Loucy (cell line): ENCODE data around the gene SYNM.
A peak's percentile ranks its signal among the peaks of the same experiment; 100 is the strongest.

Source experiments
- H2AFZ ChIP-seq: fragments of 200-600 bp; sonication (generic); 2 replicates; pipeline ENCODE4 v1.6.0; 2016; ENCODE audit warnings: antibody characterized with exemption, mild to moderate bottlenecking, low read length, moderate library complexity
- H3F3A ChIP-seq: fragments of 200-600 bp; 2 replicates; pipeline ENCODE4 v1.6.0; 2016; ENCODE audit warnings: antibody characterized with exemption, low read depth, mild to moderate bottlenecking
- H3K27me3 ChIP-seq: fragments of 200-600 bp; sonication (generic); 2 replicates; pipeline ENCODE4 v1.6.1; 2014; ENCODE audit warnings: low read length, mild to moderate bottlenecking; ENCODE audit not compliant: insufficient read depth, poor library complexity, severe bottlenecking
- H3K36me3 ChIP-seq: fragments of 200-600 bp; sonication (generic); 2 replicates; pipeline ENCODE4 v1.6.1; 2016; ENCODE audit warnings: low read length; ENCODE audit not compliant: insufficient read depth
- H3K4me1 ChIP-seq: fragments of 200-600 bp; sonication (generic); 2 replicates; pipeline ENCODE4 v1.5.1; 2014; ENCODE audit warnings: low read length, mild to moderate bottlenecking; ENCODE audit not compliant: insufficient read depth, poor library complexity, severe bottlenecking
- H3K4me2 ChIP-seq: fragments of 200-600 bp; sonication (generic); 2 replicates; pipeline ENCODE4 v1.6.0; 2014; ENCODE audit warnings: antibody characterized with exemption, low read length, low read depth, mild to moderate bottlenecking; ENCODE audit not compliant: poor library complexity, severe bottlenecking
- H3K4me3 ChIP-seq: fragments of 200-600 bp; sonication (generic); 2 replicates; pipeline ENCODE4 v1.5.1; 2014; ENCODE audit warnings: low read length, mild to moderate bottlenecking, mixed read lengths; ENCODE audit not compliant: poor library complexity, severe bottlenecking
- H3K79me2 ChIP-seq: fragments of 200-600 bp; sonication (generic); 2 replicates; pipeline ENCODE4 v1.6.1; 2014; ENCODE audit warnings: low read length; ENCODE audit not compliant: insufficient read depth
- H3K9ac ChIP-seq: fragments of 200-600 bp; sonication (generic); 2 replicates; pipeline ENCODE4 v1.6.0; 2014; ENCODE audit warnings: mild to moderate bottlenecking, low read depth, low read length, moderate library complexity; ENCODE audit not compliant: poor library complexity, severe bottlenecking
- H3K9me2 ChIP-seq: fragments of 200-600 bp; sonication (generic); replicated peaks from 2 replicates; pipeline ENCODE4 v1.6.1; 2016; ENCODE audit warnings: low read depth, low read length, mixed read lengths
- H3K9me3 ChIP-seq: fragments of 200-600 bp; sonication (generic); 2 replicates; pipeline ENCODE4 v1.6.1; 2014; ENCODE audit warnings: mild to moderate bottlenecking, antibody characterized with exemption, low read length, low read depth; ENCODE audit not compliant: insufficient read depth
- H4K20me1 ChIP-seq: fragments of 200-600 bp; sonication (generic); 2 replicates; pipeline ENCODE4 v1.6.0; 2014; ENCODE audit warnings: antibody characterized with exemption, low read length, mild to moderate bottlenecking; ENCODE audit not compliant: insufficient read depth, poor library complexity, severe bottlenecking
- EZH2phosphoT487 ChIP-seq: fragments of 200-600 bp; IDR thresholded peaks from 2 replicates; pipeline ENCODE4 v1.6.1; 2018; ENCODE audit warnings: antibody characterized with exemption, mild to moderate bottlenecking, moderate library complexity, borderline replicate concordance
- TF ChIP-seq, protein P1 (sequence below): fragments of 200-600 bp; sonication (generic); conservative IDR thresholded peaks from 2 replicates; pipeline ENCODE4 v1.5.1; 2014; ENCODE audit warnings: mild to moderate bottlenecking, antibody characterized with exemption, low read length

The SYNM gene

DNA sequence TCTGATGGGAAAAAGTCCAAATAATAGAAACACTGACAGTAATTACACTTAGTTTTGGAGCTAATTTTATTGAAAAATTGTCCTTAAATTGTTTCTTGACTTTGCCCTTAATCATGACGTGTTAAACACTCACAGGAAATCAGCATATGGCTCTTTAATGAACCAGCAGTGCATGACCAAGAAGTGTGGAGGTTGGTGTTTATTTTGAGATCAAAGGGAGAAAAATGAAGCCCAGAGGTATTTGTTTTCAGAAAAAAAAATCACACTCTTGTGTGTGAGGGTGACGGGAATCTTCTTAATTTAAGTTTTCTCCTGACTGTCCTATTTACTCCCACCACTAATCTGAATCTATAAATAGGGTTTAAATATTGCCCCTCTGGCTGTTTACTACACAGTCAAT, 28.8 kb upstream of the SYNM start:
- Histone ChIP-seq H3K27me3 (no peaks in the 10 kb centered on the region), H3K36me3 (no peaks in the 10 kb centered on the region), H4K20me1 (no peaks in the 10 kb centered on the region), H3F3A (no peaks in the 10 kb centered on the region), H3K9me2 (no peaks in the 10 kb centered on the region), H3K4me2 (peak overlapping the region; percentile 86), H3K4me3 (peak overlapping the region; percentile 86), H3K4me1 (peaks cover 7% of the 10 kb centered on the region), H3K79me2 (no peaks in the 10 kb centered on the region), H3K9me3 (no peaks in the 10 kb centered on the region), H2AFZ (peak overlapping the region; percentile 100), H3K9ac (peak overlapping the region; percentile 70)
- TF ChIP-seq EZH2phosphoT487, result no peak
- TF ChIP-seq, protein P1, sequence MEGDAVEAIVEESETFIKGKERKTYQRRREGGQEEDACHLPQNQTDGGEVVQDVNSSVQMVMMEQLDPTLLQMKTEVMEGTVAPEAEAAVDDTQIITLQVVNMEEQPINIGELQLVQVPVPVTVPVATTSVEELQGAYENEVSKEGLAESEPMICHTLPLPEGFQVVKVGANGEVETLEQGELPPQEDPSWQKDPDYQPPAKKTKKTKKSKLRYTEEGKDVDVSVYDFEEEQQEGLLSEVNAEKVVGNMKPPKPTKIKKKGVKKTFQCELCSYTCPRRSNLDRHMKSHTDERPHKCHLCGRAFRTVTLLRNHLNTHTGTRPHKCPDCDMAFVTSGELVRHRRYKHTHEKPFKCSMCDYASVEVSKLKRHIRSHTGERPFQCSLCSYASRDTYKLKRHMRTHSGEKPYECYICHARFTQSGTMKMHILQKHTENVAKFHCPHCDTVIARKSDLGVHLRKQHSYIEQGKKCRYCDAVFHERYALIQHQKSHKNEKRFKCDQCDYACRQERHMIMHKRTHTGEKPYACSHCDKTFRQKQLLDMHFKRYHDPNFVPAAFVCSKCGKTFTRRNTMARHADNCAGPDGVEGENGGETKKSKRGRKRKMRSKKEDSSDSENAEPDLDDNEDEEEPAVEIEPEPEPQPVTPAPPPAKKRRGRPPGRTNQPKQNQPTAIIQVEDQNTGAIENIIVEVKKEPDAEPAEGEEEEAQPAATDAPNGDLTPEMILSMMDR, result no peak

DNA sequence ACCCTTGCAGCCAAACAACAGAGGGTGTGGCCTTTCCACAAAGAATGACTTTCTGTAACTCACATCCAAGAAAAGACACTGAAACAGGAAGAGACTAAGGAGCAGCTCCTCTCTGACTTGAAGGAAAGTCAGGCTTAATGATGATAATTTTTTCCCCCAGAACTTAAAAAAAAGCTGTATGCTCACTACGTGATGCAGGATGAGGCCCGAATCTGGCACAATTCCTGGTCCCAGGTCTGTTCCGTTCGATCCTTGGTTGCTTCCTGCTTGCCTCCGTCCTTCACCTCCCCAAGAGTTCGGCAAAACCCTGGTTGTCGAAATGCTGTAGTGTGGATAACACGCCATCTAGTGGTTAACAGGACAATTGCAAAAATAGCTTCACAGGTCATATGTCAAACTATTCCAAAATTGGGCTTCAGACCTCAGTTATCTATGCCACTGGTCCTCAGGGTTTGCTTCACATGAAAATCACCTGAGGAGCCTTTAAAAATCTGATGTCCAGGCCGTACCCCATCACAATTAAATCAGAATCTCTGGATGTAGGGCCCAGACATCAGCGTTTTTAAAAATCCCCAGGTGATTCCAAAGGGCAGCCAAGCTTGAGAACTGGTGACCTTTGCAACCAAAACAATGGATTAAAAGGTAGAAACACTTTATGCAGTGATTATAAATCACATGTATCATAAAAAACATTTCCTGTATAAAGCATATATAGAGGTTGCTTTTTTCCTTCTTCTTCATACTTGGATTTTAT, 28.1 kb upstream of the SYNM start:
- H3K4me2 ChIP-seq, result peak overlapping the region; percentile 86
- H3F3A ChIP-seq, result no peaks in the 10 kb centered on the region
- H3K79me2 ChIP-seq, result no peaks in the 10 kb centered on the region
- peak overlapping the region; percentile 70 for H3K9ac ChIP-seq
- no peaks in the 10 kb centered on the region for H3K9me2 ChIP-seq
- H2AFZ ChIP-seq, result peak overlapping the region; percentile 100
- peak overlapping the region; percentile 86 for H3K4me3 ChIP-seq
- TF ChIP-seq, protein P1, result peak; percentile 95; the same call in 1 of the 2 replicates
- no peak for TF ChIP-seq EZH2phosphoT487
- no peaks in the 10 kb centered on the region for H3K36me3 ChIP-seq
- no peaks in the 10 kb centered on the region for H4K20me1 ChIP-seq
- no peaks in the 10 kb centered on the region for H3K27me3 ChIP-seq
- peaks cover 7% of the 10 kb centered on the region for H3K4me1 ChIP-seq
- no peaks in the 10 kb centered on the region for H3K9me3 ChIP-seq

DNA sequence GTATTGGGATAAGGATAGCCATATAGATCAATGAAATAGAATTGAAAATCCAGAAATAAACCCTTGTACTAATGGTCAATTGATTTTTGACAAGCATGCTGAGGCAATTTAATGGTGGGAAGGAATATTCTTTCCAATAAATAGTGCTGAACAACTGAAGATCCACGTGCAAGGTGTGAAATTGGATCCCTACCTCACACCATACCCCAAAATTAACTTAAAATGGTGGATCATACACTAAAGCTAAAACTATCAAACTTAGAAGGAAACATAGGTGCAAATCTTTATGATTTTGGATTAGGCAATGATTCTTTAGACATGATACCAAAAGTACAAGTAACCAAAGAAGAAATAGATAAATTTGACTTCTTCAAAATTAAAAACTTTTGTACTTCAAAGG, 22.1 kb upstream of the SYNM start:
- no peak overlapping the region for H3K4me2 ChIP-seq
- H3K9me2 ChIP-seq, result no peaks in the 10 kb centered on the region
- H3K9ac ChIP-seq, result no peak overlapping the region
- no peak for TF ChIP-seq EZH2phosphoT487
- TF ChIP-seq, protein P1, result no peak
- H3K4me3 ChIP-seq, result no peak overlapping the region
- H3K27me3 ChIP-seq, result no peaks in the 10 kb centered on the region
- no peaks in the 10 kb centered on the region for H3K36me3 ChIP-seq
- no peaks in the 10 kb centered on the region for H3K4me1 ChIP-seq
- no peak overlapping the region for H2AFZ ChIP-seq
- H3K79me2 ChIP-seq, result no peaks in the 10 kb centered on the region
- H3F3A ChIP-seq, result no peaks in the 10 kb centered on the region
- H4K20me1 ChIP-seq, result no peaks in the 10 kb centered on the region
- H3K9me3 ChIP-seq, result no peaks in the 10 kb centered on the region
